HG03460 (cell line): ENCODE data around the gene IL17REL.
A peak's percentile ranks its signal among the peaks of the same experiment; 100 is the strongest.

Source experiments
- ATAC-seq: cut with Tn5 transposase; IDR thresholded peaks from one replicate; pipeline ENCODE4 v1.9.1; 2021; ENCODE audit not compliant: unreplicated experiment

Gene IL17REL

GRCh38 chr22:49970528-49971231, 41.9 kb downstream of the IL17REL start:
- peak; percentile 68 for ATAC-seq

- ATAC-seq, result no peak
These were observed 42.6 kb downstream of the IL17REL start for GRCh38 chr22:49969751-49970527.

GRCh38 chr22:49968831-49969661, 43.5 kb downstream of the IL17REL start:
- ATAC-seq, result no peak

- no peak for ATAC-seq
These were observed 44.2 kb downstream of the IL17REL start for GRCh38 chr22:49968313-49968830.

- no peak for ATAC-seq
These were observed 44.8 kb downstream of the IL17REL start for GRCh38 chr22:49967706-49968208.

- ATAC-seq, result no peak
These were observed 45.5 kb downstream of the IL17REL start for GRCh38 chr22:49966774-49967705.

GRCh38 chr22:49966041-49966773, 46.4 kb downstream of the IL17REL start:
- ATAC-seq, result no peak

- no peak for ATAC-seq
These were observed 47.2 kb downstream of the IL17REL start for GRCh38 chr22:49965091-49966040.

- no peak for ATAC-seq
These were observed 48.2 kb downstream of the IL17REL start for GRCh38 chr22:49964136-49965090.

GRCh38 chr22:49963647-49964026, 48.9 kb downstream of the IL17REL start:
- no peak for ATAC-seq

- ATAC-seq, result no peak
These were observed 49.6 kb downstream of the IL17REL start for GRCh38 chr22:49962751-49963646.

- ATAC-seq, result no peak
These were observed 50.4 kb downstream of the IL17REL start for GRCh38 chr22:49962012-49962750.

GRCh38 chr22:49961601-49962011, 51.0 kb downstream of the IL17REL start:
- ATAC-seq, result no peak

- no peak for ATAC-seq
These were observed 51.5 kb downstream of the IL17REL start for GRCh38 chr22:49961005-49961600.
